SK-N-MC (cell line): ENCODE results near the gene ZDHHC16.

ENCODE experiments used
- EZH2 ChIP-seq: fragments of 200-600 bp; sonication (generic); IDR thresholded peaks from one replicate; pipeline ENCODE4 v1.6.1; 2017; ENCODE audit warnings: antibody characterized with exemption
- POLR2AphosphoS5 ChIP-seq: IDR thresholded peaks from 2 replicates; pipeline ENCODE4 v1.6.1; 2012; ENCODE audit warnings: mild to moderate bottlenecking, low read depth, low read length, borderline replicate concordance

GRCh38 chr10:97497572-97498075 is 51.6 kb downstream of the ZDHHC16 start:
- TF ChIP-seq EZH2 (no peak), POLR2AphosphoS5 (no peak; the same call in 1 of the 2 replicates)
